Fibroblast of skin of right biceps (primary cell): ENCODE data around the gene LMBR1L.
"Not testable (repeated sequence)": the region's sequence is repeated elsewhere in the genome, so short reads cannot be mapped to it uniquely, and the experiment has no call there.

Experiments used
- DNase-seq: peaks from one replicate; pipeline ENCODE4 v3.0.0-alpha.2; 2013

The LMBR1L gene, protein sequence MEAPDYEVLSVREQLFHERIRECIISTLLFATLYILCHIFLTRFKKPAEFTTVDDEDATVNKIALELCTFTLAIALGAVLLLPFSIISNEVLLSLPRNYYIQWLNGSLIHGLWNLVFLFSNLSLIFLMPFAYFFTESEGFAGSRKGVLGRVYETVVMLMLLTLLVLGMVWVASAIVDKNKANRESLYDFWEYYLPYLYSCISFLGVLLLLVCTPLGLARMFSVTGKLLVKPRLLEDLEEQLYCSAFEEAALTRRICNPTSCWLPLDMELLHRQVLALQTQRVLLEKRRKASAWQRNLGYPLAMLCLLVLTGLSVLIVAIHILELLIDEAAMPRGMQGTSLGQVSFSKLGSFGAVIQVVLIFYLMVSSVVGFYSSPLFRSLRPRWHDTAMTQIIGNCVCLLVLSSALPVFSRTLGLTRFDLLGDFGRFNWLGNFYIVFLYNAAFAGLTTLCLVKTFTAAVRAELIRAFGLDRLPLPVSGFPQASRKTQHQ

DNA sequence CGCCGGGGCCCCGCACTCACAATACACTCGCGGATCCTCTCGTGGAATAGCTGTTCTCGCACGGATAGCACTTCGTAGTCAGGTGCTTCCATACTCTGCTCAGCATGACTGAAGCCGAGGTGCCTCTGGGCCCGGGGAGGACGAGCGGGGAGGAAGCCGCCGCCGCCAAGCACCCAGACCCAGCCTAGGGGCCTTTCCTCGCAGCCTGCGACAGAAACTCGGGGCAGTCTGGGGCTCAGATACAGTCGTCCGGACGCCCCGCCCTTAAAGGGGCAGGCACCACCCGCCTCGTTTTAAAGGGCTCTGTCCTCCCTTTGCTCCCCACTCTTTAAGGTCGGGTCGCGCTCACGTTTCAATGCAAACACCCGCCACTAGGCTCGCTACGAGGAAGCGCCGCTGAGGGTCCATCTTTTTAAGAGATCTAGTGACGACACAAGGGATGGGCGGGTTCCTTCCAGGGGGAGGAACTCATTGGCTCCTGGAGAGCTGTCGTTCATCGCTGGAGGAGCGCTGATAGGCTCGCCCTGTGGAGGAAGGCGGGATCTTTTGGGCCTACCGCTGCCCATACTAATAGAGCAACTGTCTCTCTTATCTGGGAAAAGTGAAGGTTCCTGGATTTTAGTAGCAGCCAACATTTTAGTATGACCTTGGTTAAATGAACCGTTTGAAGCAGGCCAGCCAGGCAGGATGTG lies at the start of gene LMBR1L:
Gene LMBR1L (minus strand): TSS at position 384 of the 692 bp plus-strand sequence. CDS start 292 bp downstream, at position 92.
- DNase-seq = peak; percentile 99

DNA sequence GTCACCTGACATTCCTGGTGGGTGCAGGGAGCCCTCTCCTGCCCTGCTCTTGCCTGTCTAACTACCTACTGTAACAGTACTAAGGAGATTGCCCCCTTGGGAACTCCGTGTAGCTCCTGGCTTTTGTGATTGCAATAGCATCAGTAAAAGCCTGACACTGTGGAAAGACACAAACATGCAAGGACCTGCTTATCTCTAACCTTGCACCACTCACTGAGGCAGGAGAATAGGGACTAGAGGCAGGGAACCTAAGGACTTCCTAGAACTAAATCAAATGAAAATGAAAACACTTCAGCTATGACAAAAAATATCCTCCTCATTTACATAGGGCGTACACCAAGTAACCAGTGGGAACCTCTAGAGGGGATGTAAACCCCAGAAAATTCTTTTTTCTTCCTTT lies 49.8 kb upstream of the LMBR1L start:
- no peak for DNase-seq

DNA sequence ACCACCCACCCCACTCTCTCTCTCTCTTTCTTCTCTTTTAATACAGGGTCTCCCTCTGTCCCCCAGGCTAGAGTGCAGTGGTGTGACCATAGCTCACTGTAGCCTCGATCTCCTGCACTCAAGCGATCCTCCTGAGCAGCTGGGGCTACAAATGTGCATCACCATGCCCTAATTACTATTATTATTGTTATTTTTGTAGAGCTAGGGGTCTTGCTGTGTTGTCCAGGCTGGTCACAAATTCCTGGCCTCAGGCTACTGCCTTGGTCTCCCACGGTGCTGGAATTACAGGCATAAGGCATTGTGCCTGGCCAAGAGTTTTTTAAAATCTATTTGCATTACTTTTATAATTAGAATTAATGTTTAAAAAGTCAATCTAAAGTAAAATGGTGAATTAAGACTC lies 43.6 kb upstream of the LMBR1L start:
- no peak for DNase-seq

DNA sequence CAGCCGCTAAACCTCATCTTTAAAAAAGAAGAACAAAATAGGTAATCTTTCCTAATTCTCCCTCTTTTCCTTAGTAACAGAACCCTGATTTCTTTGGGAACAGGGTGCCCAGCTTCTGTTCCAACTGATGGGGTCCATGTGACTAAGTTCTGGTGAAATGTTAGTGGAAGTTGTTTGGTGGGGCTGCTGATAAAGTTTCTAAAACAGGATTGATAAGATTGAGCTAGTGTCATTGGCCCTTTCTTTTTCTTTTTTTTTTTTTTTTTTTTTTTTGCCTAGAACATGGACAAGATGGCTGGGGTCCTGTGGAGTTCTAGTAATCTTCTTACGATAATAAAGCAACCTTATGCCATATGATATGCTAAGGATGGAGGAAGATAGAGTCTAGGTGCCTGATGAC lies 36.7 kb upstream of the LMBR1L start:
- DNase-seq = no peak

DNA sequence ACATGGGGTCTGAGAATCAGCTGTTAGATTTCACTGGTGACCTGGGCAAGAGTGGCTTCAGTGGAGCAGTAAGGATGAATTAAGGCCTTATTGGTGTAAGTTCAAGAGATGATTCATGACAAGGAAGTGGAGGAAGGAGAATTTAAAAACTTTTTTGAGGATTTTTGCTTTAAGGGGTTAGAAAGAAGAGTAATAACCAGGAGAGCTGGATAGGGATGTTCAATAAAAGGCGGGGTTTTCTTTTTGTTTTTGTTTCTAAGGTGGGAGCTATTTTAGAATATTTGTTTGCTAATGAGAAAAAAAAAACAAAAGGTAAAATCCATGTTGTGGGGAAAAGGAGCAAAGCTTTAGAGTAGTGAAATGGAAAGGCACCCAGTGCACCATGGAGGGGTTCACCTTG lies 35.8 kb upstream of the LMBR1L start:
- DNase-seq = no peak

DNA sequence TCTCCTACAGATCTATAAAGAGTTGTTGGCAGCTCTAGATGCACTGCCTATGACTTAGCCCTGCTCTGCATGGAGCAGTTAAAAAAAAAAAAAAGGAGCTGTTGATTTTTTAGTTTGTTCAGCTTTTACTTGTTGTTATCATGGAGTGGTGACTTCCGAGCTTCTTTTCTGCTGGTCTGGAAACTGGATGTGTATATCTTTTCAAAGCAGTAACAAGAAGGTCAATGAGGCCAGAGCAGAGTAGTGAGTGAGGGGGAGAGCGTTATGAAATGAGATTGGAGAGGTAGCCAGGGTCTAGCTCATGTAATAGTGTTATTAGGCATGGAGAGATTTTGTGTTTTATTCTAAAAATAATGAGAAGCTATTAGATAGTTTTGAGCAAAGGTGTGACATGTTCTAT lies 33.7 kb upstream of the LMBR1L start:
- no peak for DNase-seq

DNA sequence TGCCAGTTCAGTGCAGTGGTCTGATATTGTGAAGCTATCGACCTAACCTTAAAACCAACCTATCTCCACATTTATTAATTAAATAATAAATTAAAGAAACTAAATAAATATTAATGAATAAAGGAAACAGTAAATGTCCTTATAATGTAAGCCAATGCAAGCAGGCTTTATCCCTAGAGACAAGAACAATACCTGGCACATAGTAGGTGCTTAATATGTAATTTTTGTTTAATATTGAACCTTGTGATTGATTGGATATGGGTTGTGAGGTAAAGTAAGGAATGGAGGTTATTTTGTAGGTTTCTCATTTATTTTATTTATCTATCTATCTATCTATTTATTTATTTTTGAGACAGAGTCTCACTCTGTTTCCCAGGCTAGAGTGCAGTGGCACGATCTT lies 28.4 kb upstream of the LMBR1L start:
- no peak for DNase-seq

DNA sequence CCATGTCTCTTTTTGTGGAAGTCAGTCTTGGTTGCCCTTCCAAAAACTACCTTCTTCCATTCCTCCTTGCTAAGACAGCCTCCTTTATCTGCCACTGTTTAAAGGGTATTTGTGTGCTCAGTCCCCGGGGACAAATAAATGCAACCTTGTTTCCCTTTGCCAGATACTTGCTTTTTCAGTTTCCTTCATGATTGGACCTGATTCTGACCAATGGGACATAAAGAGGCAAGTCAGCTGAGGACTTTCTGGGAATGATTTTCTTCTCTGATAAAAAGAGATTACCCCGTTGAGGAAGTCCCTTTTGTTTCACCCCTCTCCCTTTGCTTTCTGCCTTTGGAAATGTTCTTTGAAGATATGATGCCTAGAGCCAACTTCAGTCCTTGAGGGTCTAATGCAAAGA lies 27.9 kb upstream of the LMBR1L start:
- DNase-seq = no peak

DNA sequence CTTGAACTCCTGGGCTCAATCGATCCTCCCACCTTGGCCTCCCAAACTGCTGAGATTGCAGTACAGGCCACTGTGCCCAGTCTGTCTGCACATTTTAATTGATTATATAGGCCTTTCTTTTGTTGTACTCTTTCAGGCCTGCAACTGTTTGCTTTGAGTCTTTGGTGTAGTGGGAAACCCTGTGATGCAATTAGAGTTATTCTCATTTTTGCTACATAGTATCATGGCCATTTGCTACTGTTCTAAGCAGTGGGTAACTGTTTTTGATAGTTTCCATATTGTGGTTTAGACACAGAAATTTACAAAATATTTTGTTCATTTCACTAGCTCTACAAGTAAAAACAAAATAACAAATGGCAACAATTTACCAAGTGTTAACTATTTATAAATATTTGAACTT lies 26.8 kb upstream of the LMBR1L start:
- no peak for DNase-seq

DNA sequence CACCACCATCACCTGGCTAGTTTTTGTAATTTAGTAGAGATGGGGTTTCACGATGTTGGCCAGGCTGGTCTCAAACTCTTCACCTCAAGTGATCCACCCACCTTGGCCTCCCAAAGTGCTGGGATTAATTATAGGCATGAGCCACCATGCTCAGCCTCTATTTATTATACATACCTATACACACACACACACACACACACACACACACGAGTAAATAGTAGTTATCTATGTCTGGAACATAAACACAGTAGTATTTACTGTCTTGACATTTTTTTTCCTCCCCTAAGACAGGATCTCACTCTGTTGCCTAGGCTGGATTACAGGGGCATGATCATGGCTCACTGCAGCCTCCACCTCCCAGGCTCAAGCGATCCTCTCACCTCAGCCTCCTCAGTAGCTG lies 26.4 kb upstream of the LMBR1L start:
- DNase-seq = not testable (repeated sequence)

DNA sequence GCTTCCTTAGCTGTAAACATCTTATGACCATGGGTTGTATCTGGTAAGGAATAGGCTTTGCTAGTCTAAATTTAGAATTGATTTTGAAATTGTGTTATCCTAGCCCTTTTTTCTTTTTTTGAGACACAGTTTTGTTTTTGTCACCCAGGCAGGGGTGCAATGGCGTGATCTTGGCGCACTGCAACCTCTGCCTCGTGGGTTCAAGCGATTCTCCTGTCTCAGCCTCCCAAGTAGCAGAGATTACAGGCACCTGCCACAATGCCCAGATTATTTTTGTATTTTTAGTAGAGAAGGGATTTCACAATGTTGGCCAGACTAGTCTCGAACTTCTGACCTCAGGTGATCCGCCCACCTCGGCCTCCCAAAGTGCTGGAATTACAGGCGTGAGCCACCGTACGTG lies 22.9 kb upstream of the LMBR1L start:
- DNase-seq = no peak

DNA sequence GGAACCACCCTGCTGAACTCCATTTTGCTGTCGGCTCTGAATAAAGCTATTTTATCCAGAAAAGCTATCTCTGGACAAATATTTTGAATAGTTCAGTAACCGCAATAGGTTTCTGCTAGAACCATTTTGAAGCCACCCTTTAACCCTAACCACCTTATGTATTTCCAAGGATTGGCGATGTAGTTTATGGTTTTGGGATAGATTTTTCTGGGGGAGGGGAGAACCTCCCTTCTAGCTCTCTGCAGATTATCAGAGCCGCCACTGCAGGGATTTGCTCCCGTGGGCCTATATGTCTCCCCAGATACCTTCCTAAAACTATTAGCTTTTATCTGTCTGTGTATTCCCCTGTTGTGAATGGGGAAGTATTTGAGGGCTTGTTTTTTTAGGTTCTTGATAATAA lies 22.4 kb upstream of the LMBR1L start:
- DNase-seq = peak; percentile 5

DNA sequence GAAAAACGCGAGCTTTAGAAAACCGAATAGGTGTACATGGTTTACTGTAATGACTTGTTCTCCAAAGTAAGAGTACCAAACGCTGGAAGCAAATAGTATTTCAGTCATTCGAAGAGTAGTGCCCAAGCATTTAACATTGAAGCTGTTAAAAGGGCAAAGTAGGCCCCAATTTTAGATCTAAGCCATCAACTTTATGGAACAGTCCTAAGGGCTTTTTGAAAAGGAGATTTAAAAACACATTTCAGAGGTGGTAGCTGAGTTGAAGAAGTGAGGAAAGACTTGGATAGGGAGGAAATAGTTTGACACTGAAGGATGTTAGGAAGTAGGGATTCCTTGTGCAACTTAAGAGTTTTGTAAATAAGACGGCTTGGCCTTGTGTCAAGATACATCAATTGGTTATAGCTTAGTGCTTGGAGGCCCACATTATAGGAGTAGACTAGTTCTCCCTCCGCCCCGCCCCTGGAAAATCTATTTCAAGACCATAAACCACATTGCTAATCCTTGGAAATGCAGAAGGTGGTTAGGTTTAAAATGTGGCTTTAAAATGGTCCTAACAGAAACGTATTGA lies 21.3 kb upstream of the LMBR1L start:
- peak; percentile 67 for DNase-seq

DNA sequence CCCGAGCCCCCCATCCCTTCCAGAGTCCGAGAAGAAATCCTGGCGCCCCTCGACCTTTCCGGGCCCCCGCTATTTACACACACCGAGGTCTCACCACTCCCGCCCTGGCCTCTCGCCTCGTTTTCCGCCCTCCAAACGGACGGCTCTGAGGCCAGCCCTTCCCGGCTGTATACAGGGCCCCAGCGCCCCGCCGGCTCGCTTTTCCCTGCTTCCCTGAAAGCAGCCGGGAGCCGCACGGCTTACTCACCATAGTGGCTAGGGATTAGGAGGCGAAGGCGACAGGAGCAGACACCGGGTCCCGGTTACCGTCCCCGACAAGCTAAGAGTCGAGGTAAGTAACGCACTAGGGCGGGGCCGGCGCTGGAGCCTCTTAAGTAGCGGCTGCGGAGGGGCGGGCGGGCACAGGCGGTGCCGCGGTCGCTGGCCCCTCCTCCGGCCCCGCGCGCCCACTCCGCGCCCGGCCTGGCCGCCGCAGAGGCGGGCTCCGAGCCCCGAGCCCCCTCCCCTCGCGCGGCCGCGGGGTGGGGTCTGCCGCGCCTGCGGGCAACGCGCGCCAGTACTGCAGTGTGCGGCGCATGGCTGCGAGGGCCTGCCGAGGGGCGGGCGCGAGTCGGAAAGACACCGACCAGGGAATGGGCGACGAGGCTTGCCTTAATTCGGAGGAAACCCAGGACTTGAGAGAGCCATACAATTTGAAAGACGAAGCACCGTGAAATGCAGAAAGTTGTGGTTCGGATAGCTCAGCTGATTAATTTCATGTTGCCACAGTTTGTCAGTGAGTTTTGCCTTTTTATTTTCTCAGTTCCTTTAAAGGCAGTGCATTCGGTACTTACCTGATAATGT lies 20.6 kb upstream of the LMBR1L start, which contains the start of gene TUBA1B:
Gene TUBA1B (minus strand): TSS at position 345 of the 843 bp plus-strand sequence. CDS start 95 bp downstream, at position 250.
- DNase-seq = peak; percentile 92

DNA sequence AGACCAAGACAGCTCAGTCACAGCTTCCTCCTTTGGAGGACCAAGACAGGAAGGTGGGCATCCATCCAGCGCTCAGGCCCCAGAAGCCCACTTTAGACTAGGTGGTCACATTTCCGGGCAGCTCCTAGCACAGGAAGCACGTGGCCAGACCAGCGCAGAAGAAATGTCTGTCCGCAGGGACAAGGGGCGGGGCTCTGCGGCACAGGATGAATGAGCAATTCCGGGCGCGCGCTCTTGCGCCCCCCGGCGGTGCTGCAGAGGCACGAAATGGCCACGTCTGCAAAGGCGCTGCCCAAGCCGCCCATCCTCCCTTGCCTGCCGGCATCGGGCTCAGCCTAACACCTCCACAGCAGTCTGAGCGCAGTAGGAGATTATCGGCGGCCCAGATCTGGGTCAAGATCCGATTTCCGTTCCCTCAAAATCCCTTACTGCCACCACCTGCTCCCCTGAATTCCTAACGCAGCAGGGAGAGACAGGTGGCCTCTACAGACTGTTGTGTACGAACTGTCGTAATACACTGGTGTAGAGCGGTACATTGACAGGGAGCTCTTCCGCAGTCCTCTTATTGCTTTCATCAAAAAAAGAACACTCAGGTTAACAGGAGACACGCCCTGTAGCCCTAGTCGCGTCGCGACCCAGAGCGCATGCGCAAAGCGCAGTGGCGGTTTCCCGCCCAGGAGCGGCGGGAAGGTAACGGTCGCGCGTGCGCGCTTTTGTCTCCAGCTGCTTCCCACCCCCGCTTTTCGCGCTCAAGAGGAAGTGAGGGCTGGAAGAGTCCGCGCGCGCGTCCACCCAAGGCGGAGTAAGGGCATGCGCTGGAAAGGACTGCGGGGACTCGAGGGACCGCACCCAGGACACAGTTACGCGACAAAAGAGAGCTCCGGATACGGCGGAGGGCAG lies 19.8 kb upstream of the LMBR1L start:
- peak; percentile 93 for DNase-seq

DNA sequence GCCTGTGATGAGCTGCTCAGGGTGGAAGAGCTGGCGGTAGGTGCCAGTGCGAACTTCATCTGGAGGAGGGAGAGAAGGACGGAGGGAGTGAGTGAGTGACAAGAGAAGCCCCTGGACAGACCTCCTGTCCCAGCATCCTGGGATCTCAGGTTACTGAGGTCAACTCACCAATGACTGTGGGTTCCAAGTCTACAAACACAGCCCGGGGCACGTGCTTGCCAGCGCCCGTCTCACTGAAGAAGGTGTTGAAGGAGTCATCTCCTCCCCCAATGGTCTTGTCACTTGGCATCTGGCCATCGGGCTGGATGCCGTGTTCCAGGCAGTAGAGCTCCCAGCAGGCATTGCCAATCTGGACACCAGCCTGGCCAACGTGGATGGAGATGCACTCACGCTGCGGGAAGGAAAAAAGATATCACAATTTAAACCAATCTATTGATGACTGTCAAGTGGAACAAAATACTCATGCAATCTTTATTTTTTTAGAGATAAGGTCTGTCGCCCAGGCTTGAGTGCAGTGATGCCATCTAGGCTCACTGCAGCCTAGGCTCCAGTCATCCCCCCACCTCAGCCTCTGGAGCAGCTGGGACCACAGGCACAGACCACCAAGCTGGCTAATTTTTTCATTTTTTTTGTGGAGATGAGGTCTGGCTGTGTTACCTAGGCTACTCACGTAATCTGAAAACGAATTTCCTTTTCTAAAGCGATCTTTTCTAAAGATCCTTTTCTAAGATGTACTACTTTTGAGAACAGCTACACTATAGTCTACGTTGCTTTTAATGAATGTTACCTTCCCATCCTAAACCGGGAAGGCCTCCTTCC lies 18.9 kb upstream of the LMBR1L start:
- DNase-seq = no peak

DNA sequence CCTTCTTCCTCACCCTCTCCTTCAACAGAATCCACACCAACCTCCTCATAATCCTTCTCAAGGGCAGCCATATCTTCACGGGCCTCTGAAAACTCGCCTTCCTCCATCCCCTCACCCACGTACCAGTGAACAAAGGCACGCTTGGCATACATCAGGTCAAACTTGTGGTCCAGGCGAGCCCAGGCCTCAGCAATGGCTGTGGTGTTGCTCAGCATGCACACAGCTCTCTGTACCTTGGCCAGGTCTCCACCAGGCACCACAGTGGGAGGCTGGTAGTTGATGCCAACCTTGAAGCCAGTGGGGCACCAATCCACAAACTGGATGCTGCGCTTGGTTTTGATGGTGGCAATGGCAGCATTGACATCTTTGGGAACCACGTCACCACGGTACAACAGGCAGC lies 17.3 kb upstream of the LMBR1L start:
- DNase-seq = not testable (repeated sequence)

DNA sequence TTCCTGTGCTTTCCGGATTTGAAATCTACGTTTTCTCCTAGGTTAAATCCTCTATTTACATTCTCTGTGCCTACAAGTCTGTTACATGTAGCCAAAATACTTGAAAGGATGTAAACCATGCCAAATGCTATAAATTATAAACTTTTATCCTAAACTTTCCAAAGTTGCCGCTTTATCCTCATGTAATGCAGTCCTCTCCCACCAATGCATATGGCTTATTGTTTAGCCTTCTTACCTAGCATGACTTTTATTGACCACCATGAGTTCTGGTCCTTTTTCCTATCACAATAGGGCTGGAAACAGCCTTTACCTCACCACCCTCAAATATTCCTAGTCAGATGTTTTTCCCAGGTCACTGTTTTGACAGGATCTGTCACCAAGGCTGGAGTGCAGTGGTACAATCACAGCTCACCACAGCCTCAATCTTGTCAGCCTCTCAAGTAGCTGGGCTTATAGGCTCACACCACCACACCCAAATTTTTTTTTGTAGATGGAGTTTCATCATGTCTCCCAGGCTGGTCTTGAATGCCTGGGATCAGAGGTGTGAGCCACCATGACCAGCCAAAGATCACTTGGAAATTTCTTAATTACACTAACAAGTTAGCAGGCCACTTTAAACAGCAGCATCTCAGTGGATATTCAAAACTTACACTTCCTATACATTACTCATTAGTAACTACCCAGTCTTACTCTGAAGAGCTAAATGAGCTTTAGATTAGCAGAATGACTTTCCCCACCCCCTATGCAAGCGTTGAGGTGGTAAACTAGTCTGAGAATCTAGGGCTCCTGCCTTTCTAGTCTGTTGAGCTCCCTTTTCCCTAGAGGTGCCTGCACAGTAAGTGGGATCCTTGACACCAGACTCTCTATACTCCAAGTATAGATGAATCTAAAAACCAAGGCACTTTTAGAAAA lies 16.5 kb upstream of the LMBR1L start:
- peak; percentile 22 for DNase-seq

DNA sequence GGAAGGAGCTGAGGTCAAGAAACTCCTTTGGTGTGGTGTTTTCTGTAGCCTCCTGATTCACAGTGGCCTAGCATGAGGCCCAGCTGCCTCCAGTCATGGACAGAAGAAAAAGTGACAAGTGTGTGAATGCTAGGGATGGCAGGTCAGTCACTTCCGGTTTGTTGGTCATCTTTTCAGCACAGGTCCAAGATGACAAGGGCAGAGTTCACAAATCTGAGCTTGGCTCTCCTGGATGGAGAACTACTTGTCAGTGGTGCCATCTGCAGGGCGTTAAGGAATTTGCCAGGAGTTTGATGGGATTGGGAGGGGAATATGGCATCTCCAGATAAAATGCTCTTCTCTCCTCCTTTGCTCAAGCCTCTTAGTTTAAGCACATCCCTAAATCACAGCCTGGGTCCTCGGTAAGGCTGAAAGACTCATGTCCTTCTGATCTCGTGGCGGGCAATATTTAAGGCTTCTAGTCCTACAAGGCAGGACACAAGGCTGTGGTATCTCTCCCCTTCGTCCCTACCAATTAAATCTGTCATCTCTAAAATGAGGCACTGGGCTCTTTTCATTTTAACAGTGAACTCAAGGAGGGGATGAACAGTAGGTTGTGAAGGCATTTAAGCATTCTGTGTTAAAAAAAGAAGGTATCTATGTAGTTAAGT lies 10.5 kb upstream of the LMBR1L start:
- DNase-seq = peak; percentile 55
